ENCODE data around the gene RANBP3.

The RANBP3 gene

GRCh38 chr19:5943045-5943444, 34.9 kb downstream of the RANBP3 start (continued):
- TF ChIP-seq ISL1 (CRISPR knock-in tag; IDR thresholded peaks at IDR 0.05) (no peak), ZNF8 (CRISPR knock-in tag; IDR thresholded peaks at IDR 0.05) (no peak), OSR1 (CRISPR knock-in tag; IDR thresholded peaks at IDR 0.05) (no peak)

DNA sequence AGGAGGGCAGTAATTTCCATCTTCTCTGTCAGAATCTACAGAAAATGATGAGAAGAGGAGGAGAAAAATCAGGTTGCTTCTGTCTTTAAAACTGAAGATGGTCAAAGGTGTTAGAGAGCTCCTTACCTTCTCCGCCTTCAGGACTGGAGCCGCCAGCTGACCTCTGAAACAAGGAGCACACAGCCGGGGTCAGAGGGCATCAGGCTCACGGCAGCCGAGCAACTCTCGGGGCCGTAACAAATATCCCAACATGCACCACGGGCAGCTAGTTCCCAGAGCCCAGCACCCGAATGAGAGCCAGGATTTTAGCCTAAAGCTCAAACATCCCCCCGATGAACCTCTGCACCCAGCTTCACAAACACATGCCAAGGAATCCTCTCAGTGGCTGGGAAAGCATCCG, 36.3 kb downstream of the RANBP3 start:
- ATAC-seq = no peak
- TF ChIP-seq ZNF70 (CRISPR knock-in tag; IDR thresholded peaks at IDR 0.05) = no peak
- TF ChIP-seq, protein P1, sequence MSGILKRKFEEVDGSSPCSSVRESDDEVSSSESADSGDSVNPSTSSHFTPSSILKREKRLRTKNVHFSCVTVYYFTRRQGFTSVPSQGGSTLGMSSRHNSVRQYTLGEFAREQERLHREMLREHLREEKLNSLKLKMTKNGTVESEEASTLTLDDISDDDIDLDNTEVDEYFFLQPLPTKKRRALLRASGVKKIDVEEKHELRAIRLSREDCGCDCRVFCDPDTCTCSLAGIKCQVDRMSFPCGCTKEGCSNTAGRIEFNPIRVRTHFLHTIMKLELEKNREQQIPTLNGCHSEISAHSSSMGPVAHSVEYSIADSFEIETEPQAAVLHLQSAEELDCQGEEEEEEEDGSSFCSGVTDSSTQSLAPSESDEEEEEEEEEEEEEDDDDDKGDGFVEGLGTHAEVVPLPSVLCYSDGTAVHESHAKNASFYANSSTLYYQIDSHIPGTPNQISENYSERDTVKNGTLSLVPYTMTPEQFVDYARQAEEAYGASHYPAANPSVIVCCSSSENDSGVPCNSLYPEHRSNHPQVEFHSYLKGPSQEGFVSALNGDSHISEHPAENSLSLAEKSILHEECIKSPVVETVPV (CRISPR knock-in tag; IDR thresholded peaks at IDR 0.05) = no peak
- TF ChIP-seq OSR1 (CRISPR knock-in tag; IDR thresholded peaks at IDR 0.05) = no peak
- no peak for TF ChIP-seq POU6F1 (CRISPR knock-in tag; IDR thresholded peaks at IDR 0.05; ENCODE audit: borderline replicate concordance, low read depth)
- TF ChIP-seq ESRRG (CRISPR knock-in tag; IDR thresholded peaks at IDR 0.05) = no peak

GRCh38 chr19:5940260-5941208, 37.4 kb downstream of the RANBP3 start:
- TF ChIP-seq PPARA (CRISPR knock-in tag; IDR thresholded peaks at IDR 0.05; ENCODE audit: borderline replicate concordance) (no peak), GLIS3 (CRISPR knock-in tag; IDR thresholded peaks at IDR 0.05) (no peak)
- no peak for ATAC-seq

DNA sequence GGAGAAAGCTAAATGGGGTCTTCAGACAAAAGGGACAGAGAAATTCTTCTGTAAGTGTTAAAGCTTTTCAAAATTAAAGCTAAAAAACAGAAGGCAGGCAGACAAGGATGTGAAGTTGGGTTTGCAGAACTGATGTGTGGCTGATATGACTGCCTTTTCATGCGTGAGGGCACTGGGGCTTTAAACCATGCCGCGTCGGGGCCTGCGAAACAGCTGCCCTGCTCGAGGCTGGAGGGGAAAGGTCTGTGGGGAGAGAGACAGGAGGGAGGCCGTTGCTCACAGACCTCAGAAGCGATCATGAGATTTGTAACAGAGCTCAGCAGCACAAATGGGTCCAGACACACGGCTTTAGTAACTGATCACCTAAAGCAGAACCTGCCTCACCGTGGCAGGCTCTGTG, 40.4 kb downstream of the RANBP3 start:
- TF ChIP-seq TSHZ2 (CRISPR knock-in tag; IDR thresholded peaks at IDR 0.05) (no peak), TCF4 (CRISPR knock-in tag; IDR thresholded peaks at IDR 0.05; ENCODE audit: borderline replicate concordance) (peak; percentile 26; the same call in 1 of the 2 replicates)
- ATAC-seq = no peak; the same call in 2 of the 3 replicates

- no peak for ATAC-seq
- no peak for TF ChIP-seq CSDC2 (CRISPR knock-in tag; IDR thresholded peaks at IDR 0.05)
Observed at GRCh38 chr19:5936292-5936592, 41.7 kb downstream of the RANBP3 start.

GRCh38 chr19:5935473-5936291, 42.3 kb downstream of the RANBP3 start:
- no peak for TF ChIP-seq CSDC2 (CRISPR knock-in tag; IDR thresholded peaks at IDR 0.05)
- no peak for TF ChIP-seq ESRRG (CRISPR knock-in tag; IDR thresholded peaks at IDR 0.05)
- TF ChIP-seq TCF4 (CRISPR knock-in tag; IDR thresholded peaks at IDR 0.05; ENCODE audit: borderline replicate concordance) = no peak
- no peak for TF ChIP-seq TOX (CRISPR knock-in tag; IDR thresholded peaks at IDR 0.05; ENCODE audit: borderline replicate concordance)
- no peak for TF ChIP-seq ISL1 (CRISPR knock-in tag; IDR thresholded peaks at IDR 0.05)
- no peak for TF ChIP-seq BACH2 (CRISPR knock-in tag; IDR thresholded peaks at IDR 0.05; ENCODE audit: borderline replicate concordance)
- TF ChIP-seq, protein P2, sequence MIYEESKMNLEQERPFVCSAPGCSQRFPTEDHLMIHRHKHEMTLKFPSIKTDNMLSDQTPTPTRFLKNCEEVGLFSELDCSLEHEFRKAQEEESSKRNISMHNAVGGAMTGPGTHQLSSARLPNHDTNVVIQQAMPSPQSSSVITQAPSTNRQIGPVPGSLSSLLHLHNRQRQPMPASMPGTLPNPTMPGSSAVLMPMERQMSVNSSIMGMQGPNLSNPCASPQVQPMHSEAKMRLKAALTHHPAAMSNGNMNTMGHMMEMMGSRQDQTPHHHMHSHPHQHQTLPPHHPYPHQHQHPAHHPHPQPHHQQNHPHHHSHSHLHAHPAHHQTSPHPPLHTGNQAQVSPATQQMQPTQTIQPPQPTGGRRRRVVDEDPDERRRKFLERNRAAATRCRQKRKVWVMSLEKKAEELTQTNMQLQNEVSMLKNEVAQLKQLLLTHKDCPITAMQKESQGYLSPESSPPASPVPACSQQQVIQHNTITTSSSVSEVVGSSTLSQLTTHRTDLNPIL (CRISPR knock-in tag; IDR thresholded peaks at IDR 0.05; ENCODE audit: low read depth) = no peak
- TF ChIP-seq RARB (CRISPR knock-in tag; IDR thresholded peaks at IDR 0.05) = no peak
- TF ChIP-seq SNAI2 (CRISPR knock-in tag; IDR thresholded peaks at IDR 0.05) = no peak
- no peak for TF ChIP-seq ZNF70 (CRISPR knock-in tag; IDR thresholded peaks at IDR 0.05)
- TF ChIP-seq, protein P1 (CRISPR knock-in tag; IDR thresholded peaks at IDR 0.05) = no peak
- no peak for TF ChIP-seq OSR1 (CRISPR knock-in tag; IDR thresholded peaks at IDR 0.05)
- no peak for TF ChIP-seq ZNF565 (CRISPR knock-in tag; conservative IDR thresholded peaks at IDR 0.05; ENCODE audit: low read depth)
- TF ChIP-seq TSHZ2 (CRISPR knock-in tag; IDR thresholded peaks at IDR 0.05) = no peak
- TF ChIP-seq GLIS3 (CRISPR knock-in tag; IDR thresholded peaks at IDR 0.05) = no peak
- peak; percentile 47 for ATAC-seq

Measured in SK-N-SH treated with all-trans-retinoic acid at 6 μM for 48 hours (cell line).